HEK293 (cell line): ENCODE results near the gene PRDM15.

Experiments
- CTCF ChIA-PET: fragments of 350-600 bp; formaldehyde crosslinking; extraction: SDS; loops from one replicate; lab custom pipeline; 2021; ENCODE audit warnings: antibody characterized with exemption; lab: Yijun Ruan, JAX
- POLR2A ChIA-PET: fragments of 300-600 bp; formaldehyde crosslinking; extraction: SDS; loops from one replicate; lab custom pipeline; 2020; ENCODE audit warnings: antibody characterized with exemption, inconsistent platforms; lab: Yijun Ruan, JAX
- H3K27ac ChIP-seq: fragments of 200-500 bp; sonication (Bioruptor generic); 2 replicates; pipeline ENCODE4 v1.5.1; 2014; ENCODE audit warnings: low read depth, low read length, control low read depth, inconsistent platforms; ENCODE audit errors: extremely low read depth
- H3K36me3 ChIP-seq, 2 experiments: fragments of 200-500 bp in 1 of 2; sonication (Bioruptor generic) in 1 of 2; 1 replicate in 1 of 2; 2 replicates in 1 of 2; pipeline ENCODE4 v1.5.1; 2014 to 2017; ENCODE audit warnings: inconsistent platforms in 2 of 2, low read length in 2 of 2; ENCODE audit not compliant: control insufficient read depth in 2 of 2, insufficient read depth in 1 of 2
- H3K4me1 ChIP-seq: fragments of 200-500 bp; sonication (Bioruptor generic); 2 replicates; pipeline ENCODE4 v1.5.1; 2014; ENCODE audit warnings: mild to moderate bottlenecking, low read length, inconsistent platforms; ENCODE audit not compliant: control insufficient read depth, insufficient read depth
- H3K4me3 ChIP-seq: 2 replicates; pipeline ENCODE4 v1.5.1; 2011; ENCODE audit warnings: low read depth, mild to moderate bottlenecking, control low read depth, low read length, moderate library complexity
- H3K9me3 ChIP-seq: fragments of 200-500 bp; sonication (Bioruptor generic); 2 replicates; pipeline ENCODE4 v1.5.1; 2014; ENCODE audit warnings: low read depth, low read length, inconsistent platforms; ENCODE audit not compliant: control insufficient read depth, insufficient read depth
- OSR2 ChIP-seq: fragments of 450-650 bp; formaldehyde crosslinking; IDR thresholded peaks from 2 replicates; pipeline ENCODE4 v1.5.1; 2016; ENCODE audit warnings: missing biosample characterization, missing genetic modification characterization
- PRDM1 ChIP-seq: fragments of 450-650 bp; formaldehyde crosslinking; IDR thresholded peaks from 2 replicates; pipeline ENCODE4; 2016; ENCODE audit warnings: missing biosample characterization, missing genetic modification characterization
- SP2 ChIP-seq: fragments of 450-650 bp; formaldehyde crosslinking; IDR thresholded peaks from 2 replicates; pipeline ENCODE4 v1.5.1; 2016; ENCODE audit warnings: missing biosample characterization, missing genetic modification characterization
- ZBTB20 ChIP-seq: fragments of 450-650 bp; formaldehyde crosslinking; IDR thresholded peaks from 2 replicates; pipeline ENCODE4 v1.5.1; 2016; ENCODE audit warnings: missing biosample characterization, missing genetic modification characterization
- ZFHX2 ChIP-seq: fragments of 450-650 bp; formaldehyde crosslinking; conservative IDR thresholded peaks from 2 replicates; pipeline ENCODE4 v1.5.1; 2016; ENCODE audit warnings: missing biosample characterization, missing genetic modification characterization
- ZFP41 ChIP-seq: fragments of 450-650 bp; formaldehyde crosslinking; IDR thresholded peaks from 2 replicates; pipeline ENCODE4 v1.5.1; 2016; ENCODE audit warnings: missing biosample characterization, missing genetic modification characterization, borderline replicate concordance
- ZNF114 ChIP-seq: fragments of 450-650 bp; formaldehyde crosslinking; IDR thresholded peaks from 2 replicates; pipeline ENCODE4 v1.5.0; 2017; ENCODE audit warnings: missing biosample characterization, missing genetic modification characterization
- ZNF132 ChIP-seq: fragments of 450-650 bp; formaldehyde crosslinking; IDR thresholded peaks from 2 replicates; pipeline ENCODE4 v1.5.1; 2017; ENCODE audit warnings: missing biosample characterization, missing genetic modification characterization, borderline replicate concordance
- ZNF16 ChIP-seq: fragments of 450-650 bp; formaldehyde crosslinking; IDR thresholded peaks from 2 replicates; pipeline ENCODE4 v1.5.1; 2016; ENCODE audit warnings: low read depth, missing biosample characterization, missing genetic modification characterization
- ZNF169 ChIP-seq: fragments of 450-650 bp; formaldehyde crosslinking; IDR thresholded peaks from 2 replicates; pipeline ENCODE4 v1.5.1; 2016; ENCODE audit warnings: missing biosample characterization, missing genetic modification characterization
- ZNF174 ChIP-seq: fragments of 450-650 bp; formaldehyde crosslinking; IDR thresholded peaks from 2 replicates; pipeline ENCODE4 v1.5.0; 2017; ENCODE audit warnings: missing biosample characterization, mild to moderate bottlenecking, missing genetic modification characterization
- ZNF2 ChIP-seq: fragments of 450-650 bp; formaldehyde crosslinking; IDR thresholded peaks from 2 replicates; pipeline ENCODE4 v1.5.1; 2016; ENCODE audit warnings: missing biosample characterization, missing genetic modification characterization
- ZNF223 ChIP-seq: fragments of 450-650 bp; formaldehyde crosslinking; IDR thresholded peaks from 2 replicates; pipeline ENCODE4 v1.5.1; 2016; ENCODE audit warnings: missing biosample characterization, missing genetic modification characterization
- ZNF266 ChIP-seq: fragments of 450-650 bp; formaldehyde crosslinking; IDR thresholded peaks from 2 replicates; pipeline ENCODE4 v1.5.1; 2016; ENCODE audit warnings: missing biosample characterization, missing genetic modification characterization, low read depth
- ZNF324 ChIP-seq: fragments of 450-650 bp; formaldehyde crosslinking; IDR thresholded peaks from 2 replicates; pipeline ENCODE4 v1.5.1; 2016; ENCODE audit warnings: missing biosample characterization, missing genetic modification characterization
- ZNF426 ChIP-seq: fragments of 450-650 bp; formaldehyde crosslinking; IDR thresholded peaks from 2 replicates; pipeline ENCODE4 v1.5.1; 2017; ENCODE audit warnings: missing biosample characterization, missing genetic modification characterization, mild to moderate bottlenecking, inconsistent platforms, moderate library complexity
- ZNF473 ChIP-seq: fragments of 450-650 bp; formaldehyde crosslinking; IDR thresholded peaks from 2 replicates; pipeline ENCODE4 v1.5.1; 2017; ENCODE audit warnings: missing biosample characterization, missing genetic modification characterization
- ZNF48 ChIP-seq: fragments of 450-650 bp; formaldehyde crosslinking; IDR thresholded peaks from 2 replicates; pipeline ENCODE4 v1.5.1; 2016; ENCODE audit warnings: missing biosample characterization, missing genetic modification characterization
- ZNF514 ChIP-seq: fragments of 450-650 bp; formaldehyde crosslinking; IDR thresholded peaks from 2 replicates; pipeline ENCODE4 v1.5.1; 2016; ENCODE audit warnings: missing biosample characterization, missing genetic modification characterization
- ZNF548 ChIP-seq: fragments of 450-650 bp; formaldehyde crosslinking; IDR thresholded peaks from 2 replicates; pipeline ENCODE4 v1.5.1; 2016; ENCODE audit warnings: missing biosample characterization, missing genetic modification characterization
- ZNF624 ChIP-seq: fragments of 450-650 bp; formaldehyde crosslinking; IDR thresholded peaks from 2 replicates; pipeline ENCODE4 v1.5.1; 2017; ENCODE audit warnings: missing biosample characterization, missing genetic modification characterization
- ZNF660 ChIP-seq: fragments of 450-650 bp; IDR thresholded peaks from 2 replicates; pipeline ENCODE4 v1.5.1; 2018; ENCODE audit warnings: missing biosample characterization, mild to moderate bottlenecking, missing genetic modification characterization
- ZNF768 ChIP-seq: fragments of 450-650 bp; formaldehyde crosslinking; IDR thresholded peaks from 2 replicates; pipeline ENCODE4 v1.5.1; 2018; ENCODE audit warnings: missing biosample characterization, mild to moderate bottlenecking, missing genetic modification characterization
- TF ChIP-seq, protein P1 (sequence below): fragments of 450-650 bp; formaldehyde crosslinking; IDR thresholded peaks from 2 replicates; pipeline ENCODE4 v1.5.1; 2017; ENCODE audit warnings: missing biosample characterization, missing genetic modification characterization
- TF ChIP-seq, protein P2 (sequence below): fragments of 450-650 bp; formaldehyde crosslinking; IDR thresholded peaks from 2 replicates; pipeline ENCODE4 v1.5.1; 2017; ENCODE audit warnings: missing biosample characterization, mild to moderate bottlenecking, missing genetic modification characterization, moderate library complexity
- TF ChIP-seq, protein P3 (sequence below): fragments of 450-650 bp; formaldehyde crosslinking; IDR thresholded peaks from 2 replicates; pipeline ENCODE4 v1.5.1; 2016; ENCODE audit warnings: missing biosample characterization, missing genetic modification characterization
- TF ChIP-seq, protein P4 (sequence below): fragments of 450-650 bp; formaldehyde crosslinking; IDR thresholded peaks from 2 replicates; pipeline ENCODE4 v1.5.1; 2016; ENCODE audit warnings: missing biosample characterization, missing genetic modification characterization

The PRDM15 gene

DNA sequence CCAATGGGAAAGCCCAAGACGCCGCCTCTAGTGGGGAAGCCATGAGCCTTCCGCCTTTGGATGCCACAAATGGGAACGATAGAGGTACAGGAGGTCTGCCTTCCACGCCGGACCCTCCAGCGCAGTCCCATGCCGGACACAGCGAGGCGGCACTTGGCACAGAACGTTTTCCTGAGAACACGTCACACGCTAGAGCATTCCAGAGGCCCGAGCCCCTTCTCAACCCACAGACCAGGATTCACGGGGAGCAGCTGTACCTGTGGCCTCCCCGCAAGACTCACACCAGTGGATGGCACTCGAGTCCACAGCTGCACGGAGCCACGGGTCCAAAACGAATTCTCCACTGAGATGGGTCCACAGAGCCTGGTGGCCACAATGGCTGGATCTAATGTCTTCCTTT, 80.8 kb downstream of the PRDM15 start:
- H3K36me3 ChIP-seq = peaks cover 0 to 45% of the 10 kb centered on the region in 2 experiments; a peak in 1 of 3 replicates
- no peak overlapping the region for H3K4me3 ChIP-seq
- H3K4me1 ChIP-seq = no peaks in the 10 kb centered on the region
- H3K27ac ChIP-seq = no peak overlapping the region
- no peaks in the 10 kb centered on the region for H3K9me3 ChIP-seq
- POLR2A ChIA-PET = no interaction called here
- CTCF ChIA-PET = interaction anchor here (0.8 to 1.1 kb wide), 2 partner anchors 186 to 515 kb away, joined by 3 read pairs; no protein-coding TSS in a partner anchor
- TF ChIP-seq ZNF473 (tag by site-specific recombination) (no peak), PRDM1 (tag by site-specific recombination) (no peak), ZBTB20 (tag by site-specific recombination) (no peak), ZNF114 (tag by site-specific recombination) (no peak), ZNF266 (tag by site-specific recombination) (no peak), SP2 (tag by site-specific recombination) (no peak), ZNF548 (tag by site-specific recombination) (no peak), ZNF324 (tag by site-specific recombination) (no peak), ZNF169 (tag by site-specific recombination) (no peak), ZNF426 (tag by site-specific recombination) (no peak), ZFHX2 (tag by site-specific recombination) (no peak)

DNA sequence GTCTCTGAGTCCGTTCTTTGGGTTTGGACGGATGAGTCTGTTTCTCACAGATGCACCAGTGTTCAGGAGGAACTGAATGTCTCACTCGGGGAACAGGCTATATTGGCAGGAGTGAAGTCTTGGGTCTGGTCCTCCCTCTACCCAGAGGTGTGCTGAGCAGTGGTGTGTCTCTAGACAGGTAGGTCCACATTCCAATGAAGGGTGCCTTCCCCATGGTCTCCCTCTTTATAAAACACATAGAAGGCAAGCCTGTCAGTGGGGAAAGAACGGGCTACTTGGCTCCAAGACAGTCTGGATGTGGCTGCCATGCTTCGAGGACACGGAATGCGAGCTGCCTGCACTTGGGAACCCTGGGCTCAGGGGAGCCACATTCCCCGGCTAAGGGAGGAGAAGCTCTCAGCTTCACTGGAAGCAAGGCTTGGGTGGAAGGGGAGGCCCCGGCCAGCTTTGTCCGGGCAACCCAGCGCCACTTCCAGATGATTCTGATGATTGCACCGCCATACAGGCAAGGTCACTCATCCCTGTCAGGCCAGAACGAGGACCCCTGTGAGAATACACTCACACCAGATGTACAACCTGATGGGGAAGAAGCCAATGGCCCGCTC, 82.6 kb downstream of the PRDM15 start:
- H3K9me3 ChIP-seq = no peaks in the 10 kb centered on the region
- no peaks in the 10 kb centered on the region for H3K4me1 ChIP-seq
- H3K27ac ChIP-seq = no peak overlapping the region
- ChIA-PET POLR2A (no interaction called here), CTCF (interaction anchor here (0.6 to 0.7 kb wide), 2 partner anchors 184 to 187 kb away, joined by 3 read pairs; no protein-coding TSS in a partner anchor)
- H3K4me3 ChIP-seq = no peak overlapping the region
- peaks cover 0 to 31% of the 10 kb centered on the region in 2 experiments; a peak in 1 of 3 replicates for H3K36me3 ChIP-seq
- TF ChIP-seq ZFP41 (no peak), ZNF660 (tag by site-specific recombination) (no peak), ZNF132 (tag by site-specific recombination) (no peak), ZNF48 (tag by site-specific recombination) (no peak), ZNF223 (tag by site-specific recombination) (no peak), ZNF768 (tag by site-specific recombination) (no peak), ZNF174 (tag by site-specific recombination) (no peak), ZNF16 (tag by site-specific recombination) (no peak), OSR2 (tag by site-specific recombination) (no peak), ZNF2 (tag by site-specific recombination) (no peak), ZNF514 (tag by site-specific recombination) (no peak), ZNF624 (tag by site-specific recombination) (no peak)
- TF ChIP-seq, protein P1, sequence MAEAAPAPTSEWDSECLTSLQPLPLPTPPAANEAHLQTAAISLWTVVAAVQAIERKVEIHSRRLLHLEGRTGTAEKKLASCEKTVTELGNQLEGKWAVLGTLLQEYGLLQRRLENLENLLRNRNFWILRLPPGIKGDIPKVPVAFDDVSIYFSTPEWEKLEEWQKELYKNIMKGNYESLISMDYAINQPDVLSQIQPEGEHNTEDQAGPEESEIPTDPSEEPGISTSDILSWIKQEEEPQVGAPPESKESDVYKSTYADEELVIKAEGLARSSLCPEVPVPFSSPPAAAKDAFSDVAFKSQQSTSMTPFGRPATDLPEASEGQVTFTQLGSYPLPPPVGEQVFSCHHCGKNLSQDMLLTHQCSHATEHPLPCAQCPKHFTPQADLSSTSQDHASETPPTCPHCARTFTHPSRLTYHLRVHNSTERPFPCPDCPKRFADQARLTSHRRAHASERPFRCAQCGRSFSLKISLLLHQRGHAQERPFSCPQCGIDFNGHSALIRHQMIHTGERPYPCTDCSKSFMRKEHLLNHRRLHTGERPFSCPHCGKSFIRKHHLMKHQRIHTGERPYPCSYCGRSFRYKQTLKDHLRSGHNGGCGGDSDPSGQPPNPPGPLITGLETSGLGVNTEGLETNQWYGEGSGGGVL (tag by site-specific recombination) = no peak
- TF ChIP-seq, protein P2, sequence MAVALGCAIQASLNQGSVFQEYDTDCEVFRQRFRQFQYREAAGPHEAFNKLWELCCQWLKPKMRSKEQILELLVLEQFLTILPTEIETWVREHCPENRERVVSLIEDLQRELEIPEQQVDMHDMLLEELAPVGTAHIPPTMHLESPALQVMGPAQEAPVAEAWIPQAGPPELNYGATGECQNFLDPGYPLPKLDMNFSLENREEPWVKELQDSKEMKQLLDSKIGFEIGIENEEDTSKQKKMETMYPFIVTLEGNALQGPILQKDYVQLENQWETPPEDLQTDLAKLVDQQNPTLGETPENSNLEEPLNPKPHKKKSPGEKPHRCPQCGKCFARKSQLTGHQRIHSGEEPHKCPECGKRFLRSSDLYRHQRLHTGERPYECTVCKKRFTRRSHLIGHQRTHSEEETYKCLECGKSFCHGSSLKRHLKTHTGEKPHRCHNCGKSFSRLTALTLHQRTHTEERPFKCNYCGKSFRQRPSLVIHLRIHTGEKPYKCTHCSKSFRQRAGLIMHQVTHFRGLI = no peak
- TF ChIP-seq, protein P3, sequence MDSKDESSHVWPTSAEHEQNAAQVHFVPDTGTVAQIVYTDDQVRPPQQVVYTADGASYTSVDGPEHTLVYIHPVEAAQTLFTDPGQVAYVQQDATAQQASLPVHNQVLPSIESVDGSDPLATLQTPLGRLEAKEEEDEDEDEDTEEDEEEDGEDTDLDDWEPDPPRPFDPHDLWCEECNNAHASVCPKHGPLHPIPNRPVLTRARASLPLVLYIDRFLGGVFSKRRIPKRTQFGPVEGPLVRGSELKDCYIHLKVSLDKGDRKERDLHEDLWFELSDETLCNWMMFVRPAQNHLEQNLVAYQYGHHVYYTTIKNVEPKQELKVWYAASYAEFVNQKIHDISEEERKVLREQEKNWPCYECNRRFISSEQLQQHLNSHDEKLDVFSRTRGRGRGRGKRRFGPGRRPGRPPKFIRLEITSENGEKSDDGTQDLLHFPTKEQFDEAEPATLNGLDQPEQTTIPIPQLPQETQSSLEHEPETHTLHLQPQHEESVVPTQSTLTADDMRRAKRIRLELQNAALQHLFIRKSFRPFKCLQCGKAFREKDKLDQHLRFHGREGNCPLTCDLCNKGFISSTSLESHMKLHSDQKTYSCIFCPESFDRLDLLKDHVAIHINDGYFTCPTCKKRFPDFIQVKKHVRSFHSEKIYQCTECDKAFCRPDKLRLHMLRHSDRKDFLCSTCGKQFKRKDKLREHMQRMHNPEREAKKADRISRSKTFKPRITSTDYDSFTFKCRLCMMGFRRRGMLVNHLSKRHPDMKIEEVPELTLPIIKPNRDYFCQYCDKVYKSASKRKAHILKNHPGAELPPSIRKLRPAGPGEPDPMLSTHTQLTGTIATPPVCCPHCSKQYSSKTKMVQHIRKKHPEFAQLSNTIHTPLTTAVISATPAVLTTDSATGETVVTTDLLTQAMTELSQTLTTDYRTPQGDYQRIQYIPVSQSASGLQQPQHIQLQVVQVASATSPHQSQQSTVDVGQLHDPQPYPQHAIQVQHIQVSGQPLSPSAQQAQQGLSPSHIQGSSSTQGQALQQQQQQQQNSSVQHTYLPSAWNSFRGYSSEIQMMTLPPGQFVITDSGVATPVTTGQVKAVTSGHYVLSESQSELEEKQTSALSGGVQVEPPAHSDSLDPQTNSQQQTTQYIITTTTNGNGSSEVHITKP (tag by site-specific recombination) = no peak
- TF ChIP-seq, protein P4, sequence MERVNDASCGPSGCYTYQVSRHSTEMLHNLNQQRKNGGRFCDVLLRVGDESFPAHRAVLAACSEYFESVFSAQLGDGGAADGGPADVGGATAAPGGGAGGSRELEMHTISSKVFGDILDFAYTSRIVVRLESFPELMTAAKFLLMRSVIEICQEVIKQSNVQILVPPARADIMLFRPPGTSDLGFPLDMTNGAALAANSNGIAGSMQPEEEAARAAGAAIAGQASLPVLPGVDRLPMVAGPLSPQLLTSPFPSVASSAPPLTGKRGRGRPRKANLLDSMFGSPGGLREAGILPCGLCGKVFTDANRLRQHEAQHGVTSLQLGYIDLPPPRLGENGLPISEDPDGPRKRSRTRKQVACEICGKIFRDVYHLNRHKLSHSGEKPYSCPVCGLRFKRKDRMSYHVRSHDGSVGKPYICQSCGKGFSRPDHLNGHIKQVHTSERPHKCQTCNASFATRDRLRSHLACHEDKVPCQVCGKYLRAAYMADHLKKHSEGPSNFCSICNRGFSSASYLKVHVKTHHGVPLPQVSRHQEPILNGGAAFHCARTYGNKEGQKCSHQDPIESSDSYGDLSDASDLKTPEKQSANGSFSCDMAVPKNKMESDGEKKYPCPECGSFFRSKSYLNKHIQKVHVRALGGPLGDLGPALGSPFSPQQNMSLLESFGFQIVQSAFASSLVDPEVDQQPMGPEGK = no peak
